GM12878 (cell line): Measurements from ENCODE around the gene HLA-A. TPM values are rescaled to one million over a fixed set of nuclear protein-coding genes. Genes with fewer than 3 reads are reported as not detected.

Experiments used
- ATAC-seq: fragments of 200-7000 bp; cut with Tn5 transposase; 3 replicates; pipeline ENCODE4 v1.9.1; 2020; ENCODE audit warnings: mild to moderate bottlenecking, moderate library complexity
- BruUV-seq: library from RNA; stranded (reverse); fragments of 400-500 nt; replicated peaks from 2 replicates; lab custom pipeline; 2021; lab: Mats Ljungman, UMichigan
- CTCF ChIA-PET: fragments of 300-600 bp; sonication (Branson Sonifier 250); formaldehyde crosslinking; extraction: SDS; loops from one replicate; lab custom pipeline; 2021; ENCODE audit warnings: inconsistent platforms; lab: Yijun Ruan, JAX
- POLR2A ChIA-PET: fragments of 350-600 bp; formaldehyde crosslinking; extraction: SDS; loops from one replicate; lab custom pipeline; 2021; ENCODE audit warnings: inconsistent platforms; lab: Charles Lee
- RAD21 ChIA-PET: fragments of 300-600 bp; sonication (Branson Sonifier 250); formaldehyde crosslinking; loops from one replicate; lab custom pipeline; 2023; ENCODE audit warnings: antibody characterized with exemption; ENCODE audit not compliant: unreplicated experiment; lab: Charles Lee
- SMC1A ChIA-PET: fragments of 300-600 bp; sonication (Branson Sonifier 250); formaldehyde crosslinking; loops from one replicate; lab custom pipeline; 2023; ENCODE audit not compliant: unreplicated experiment, uncharacterized antibody; lab: Charles Lee
- DNase-seq: peaks from one replicate; pipeline ENCODE4 v3.0.0-alpha.2; 2011; ENCODE audit warnings: low read depth, low spot score
- FAIRE-seq: peaks from 3 replicates; lab custom pipeline; 2011; peaks lifted over from hg19 to GRCh38; lab: Jason Lieb, UNC
- H2AFZ ChIP-seq: 2 replicates; pipeline ENCODE4 v1.6.0; 2011; ENCODE audit warnings: low read depth, low read length, control low read depth; ENCODE audit not compliant: control insufficient read depth
- H3K27ac ChIP-seq: 2 replicates; pipeline ENCODE4 v1.5.1; 2011; ENCODE audit warnings: control low read depth; ENCODE audit not compliant: control insufficient read depth, insufficient read depth
- H3K27me3 ChIP-seq, 2 experiments: replicated peaks in 1 of 2; 2 replicates each; pipeline versions ENCODE4 v1.6.0 to v1.6.1; 2011; ENCODE audit warnings: low read length in 1 of 2; ENCODE audit not compliant: control insufficient read depth in 2 of 2, insufficient read depth in 2 of 2
- H3K36me3 ChIP-seq, 2 experiments: 2 replicates each; pipeline ENCODE4 v1.5.1; 2011; ENCODE audit warnings: low read length in 1 of 2; ENCODE audit not compliant: control insufficient read depth in 2 of 2, insufficient read depth in 2 of 2
- H3K4me1 ChIP-seq: 2 replicates; pipeline ENCODE4 v1.6.1; 2011; ENCODE audit warnings: mild to moderate bottlenecking, low read length, moderate library complexity, mixed read lengths; ENCODE audit not compliant: control insufficient read depth, insufficient read depth
- H3K4me2 ChIP-seq: 2 replicates; pipeline ENCODE4 v1.6.0; 2011; ENCODE audit warnings: control low read depth; ENCODE audit not compliant: control insufficient read depth, insufficient read depth
- H3K4me3 ChIP-seq: fragments of 200-600 bp; sonication (generic); 2 replicates; pipeline ENCODE4 v1.5.1; 2016
- H3K79me2 ChIP-seq: 2 replicates; pipeline ENCODE4 v1.6.0; 2011; ENCODE audit warnings: low read length; ENCODE audit not compliant: control insufficient read depth, insufficient read depth
- H3K9ac ChIP-seq: 2 replicates; pipeline ENCODE4 v1.8.0; 2011; ENCODE audit warnings: low read length, control low read depth, mixed read lengths; ENCODE audit not compliant: control insufficient read depth, insufficient read depth
- H3K9me3 ChIP-seq: replicated peaks from 3 replicates; pipeline ENCODE4 v1.5.1; 2011; ENCODE audit warnings: mild to moderate bottlenecking, low read length; ENCODE audit not compliant: control insufficient read depth, insufficient read depth
- H4K20me1 ChIP-seq: 2 replicates; pipeline ENCODE4 v1.6.0; 2011; ENCODE audit not compliant: control insufficient read depth, insufficient read depth
- CBFB ChIP-seq: IDR thresholded peaks from 2 replicates; pipeline ENCODE4 v1.6.1; 2016; ENCODE audit warnings: antibody characterized with exemption, low read depth
- CBX5 ChIP-seq: sonication (generic); IDR thresholded peaks from 2 replicates; pipeline ENCODE4 v1.6.1; 2016; ENCODE audit warnings: low read depth, moderate library complexity, mild to moderate bottlenecking, inconsistent platforms
- E2F8 ChIP-seq: fragments of 450-650 bp; IDR thresholded peaks from 2 replicates; pipeline ENCODE4 v1.6.1; 2018; ENCODE audit warnings: mild to moderate bottlenecking, low read depth, moderate library complexity; ENCODE audit not compliant: partially characterized antibody
- FOXM1 ChIP-seq: IDR thresholded peaks from 2 replicates; pipeline ENCODE4 v1.6.1; 2012; ENCODE audit warnings: low read depth, mild to moderate bottlenecking, inconsistent platforms, low read length, moderate library complexity
- GATAD2B ChIP-seq: fragments of 450-650 bp; conservative IDR thresholded peaks from 2 replicates; pipeline ENCODE4 v1.6.1; 2017; ENCODE audit warnings: low read depth, mild to moderate bottlenecking, moderate library complexity
- NFYA ChIP-seq: IDR thresholded peaks from 2 replicates; pipeline ENCODE4 v1.6.1; 2011; ENCODE audit warnings: low read depth, mild to moderate bottlenecking, low read length, improper control_type of control experiment, borderline replicate concordance
- NR2C1 ChIP-seq: fragments of 450-650 bp; IDR thresholded peaks from 2 replicates; pipeline ENCODE4 v1.6.1; 2017; ENCODE audit warnings: antibody characterized with exemption, mild to moderate bottlenecking, moderate library complexity
- SMAD1 ChIP-seq: fragments of 450-650 bp; IDR thresholded peaks from 2 replicates; pipeline ENCODE4 v1.6.1; 2018; ENCODE audit warnings: mild to moderate bottlenecking, low read depth; ENCODE audit not compliant: partially characterized antibody
- TCF7 ChIP-seq: IDR thresholded peaks from 2 replicates; pipeline ENCODE4 v1.6.1; 2014; ENCODE audit warnings: antibody characterized with exemption, borderline replicate concordance
- ZBTB11 ChIP-seq: fragments of 450-650 bp; formaldehyde crosslinking; IDR thresholded peaks from 2 replicates; pipeline ENCODE4 v1.5.0; 2022; ENCODE audit warnings: mild to moderate bottlenecking, missing genetic modification characterization
- ZBTB33 ChIP-seq: fragments of 450-650 bp; IDR thresholded peaks from 2 replicates; pipeline ENCODE4 v1.6.1; 2017; ENCODE audit warnings: mild to moderate bottlenecking
- WGBS: methylation state at CpG from one replicate; pipeline ENCODE4 v1.1.6; 2016; ENCODE audit warnings: low lambda C conversion rate; ENCODE audit not compliant: insufficient replicate concordance, insufficient coverage; ENCODE audit errors: missing lambda C conversion rate; 5-methylcytosine and 5-hydroxymethylcytosine counted together
- in situ Hi-C: fragments of 300-500 bp; cut with MboI; formaldehyde crosslinking; loops from 9 replicates; pipeline ENCODE4 v1.14.3; 2018; ENCODE audit warnings: mixed read lengths
- intact Hi-C: fragments of 100-400 bp; cut with micrococcal nuclease; formaldehyde crosslinking; loops from one replicate; pipeline ENCODE4 v1.14.2; 2022; ENCODE audit not compliant: unreplicated experiment
- polyA plus RNA-seq, 11 experiments: library from polyadenylated mRNA; depleted of rRNA in 4 of 11; unstranded in 6 of 11; stranded (reverse) in 5 of 11; fragments of >200 nt; fragmentation: Nextera tagmentation in 4 of 11; fragmentation: Illumina TruSeq in 1 of 11; extraction: Ambion mirVana in 4 of 11; extraction: Trizol in 1 of 11; gene quantifications; 1 replicate in 1 of 11; 2 replicates in 10 of 11; pipeline versions ENCODE4 v1.2.1 to v1.2.3, GENCODE V29; 2011 to 2016; ENCODE audit warnings: inconsistent platforms in 2 of 11, missing spikeins in 2 of 11, low read depth in 1 of 11
- total RNA-seq, 4 experiments: library from RNA; depleted of rRNA in 3 of 4; stranded (reverse); fragments of >200 nt in 3 of 4; fragmentation: Illumina TruSeq in 1 of 4; extraction: Trizol in 1 of 4; gene quantifications; 2 replicates each; pipeline versions ENCODE4 v1.2.1 to v1.2.3, GENCODE V29; 2013 to 2021

HLA-A gene
- total and polyA plus RNA-seq, 10 of the 15 experiments (the other 5 are each of a cell fraction or from before 2014, with no cell fraction given), result 129 to 1,155 (median 749) TPM

DNA sequence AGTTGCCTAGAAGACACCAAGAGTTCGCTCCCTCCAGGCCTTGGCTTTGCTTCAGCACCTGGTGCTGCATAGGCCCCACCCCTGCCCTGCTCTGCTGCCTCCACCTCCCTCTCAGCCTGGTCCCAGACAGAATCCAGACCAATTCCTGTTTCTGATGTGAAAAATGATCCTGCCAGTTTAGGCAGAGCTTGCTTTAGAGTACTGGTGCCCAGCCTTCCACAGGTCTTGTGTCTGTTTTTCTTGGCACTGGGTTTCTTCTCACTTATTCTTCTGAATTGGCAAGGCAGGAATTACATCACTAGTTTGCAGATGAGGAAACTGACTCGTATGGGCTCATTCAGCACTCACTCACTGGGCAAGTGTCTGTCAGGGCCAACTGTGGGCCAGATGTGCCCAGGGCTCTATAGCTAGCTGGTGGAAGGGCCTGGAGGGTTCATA is 53.0 kb downstream of the HLA-A start:
- Histone ChIP-seq H3K4me3 (no peak overlapping the region), H3K36me3 (no peaks in the 10 kb centered on the region), H3K79me2 (no peaks in the 10 kb centered on the region), H3K9ac (no peak overlapping the region), H2AFZ (no peak overlapping the region), H4K20me1 (no peaks in the 10 kb centered on the region), H3K4me1 (no peaks in the 10 kb centered on the region), H3K9me3 (no peaks in the 10 kb centered on the region), H3K27me3 (no peaks in the 10 kb centered on the region; a peak in 1 of 4 replicates), H3K4me2 (no peak overlapping the region), H3K27ac (no peak overlapping the region)
- TF ChIP-seq ZBTB33 (no peak), E2F8 (no peak), CBX5 (no peak), CBFB (no peak), GATAD2B (no peak), SMAD1 (no peak), ZBTB11 (CRISPR knock-in tag) (no peak), FOXM1 (no peak), NFYA (no peak), NR2C1 (no peak), TCF7 (no peak)
- no peak for DNase-seq
- ChIA-PET RAD21 (no interaction called here), CTCF (no interaction called here), SMC1A (no interaction called here), POLR2A (no interaction called here)
- 16% methylated on average over 2 of the region's 2 CpGs for WGBS
- no peak for ATAC-seq
- in situ Hi-C loops (no loop called here), intact Hi-C loops (no loop called here)
- BruUV-seq, result no TSS peak
- no peak for FAIRE-seq
